Glomerular visceral epithelial cell (primary cell): Measurements from ENCODE around the gene PANK4.

Experiments used
- DNase-seq: peaks from one replicate; pipeline ENCODE4 v3.0.0-alpha.2; 2016; ENCODE audit errors: extremely low spot score

PANK4 gene

GRCh38 chr1:2528966-2529783, 2.8 kb upstream of the PANK4 start:
- DNase-seq = no peak

GRCh38 chr1:2528611-2528965, 2.2 kb upstream of the PANK4 start:
- no peak for DNase-seq

GRCh38 chr1:2528016-2528415, 1.6 kb upstream of the PANK4 start:
- DNase-seq = no peak

- no peak for DNase-seq
Measured at GRCh38 chr1:2527556-2527860, 1.1 kb upstream of the PANK4 start.

- peak; percentile 38 for DNase-seq
Measured at GRCh38 chr1:2526824-2527555, 594 bp upstream of the PANK4 start.

GRCh38 chr1:2525572-2525919, 850 bp downstream of the PANK4 start:
- no peak for DNase-seq

- no peak for DNase-seq
Measured at GRCh38 chr1:2523891-2524609, 2.3 kb downstream of the PANK4 start.

- no peak for DNase-seq
Measured at GRCh38 chr1:2523191-2523890, 3.1 kb downstream of the PANK4 start.

GRCh38 chr1:2522230-2522629, 4.2 kb downstream of the PANK4 start:
- DNase-seq = no peak

- DNase-seq = no peak
Measured at GRCh38 chr1:2520806-2521205, 5.6 kb downstream of the PANK4 start.

GRCh38 chr1:2520206-2520605, 6.2 kb downstream of the PANK4 start:
- DNase-seq = no peak

- no peak for DNase-seq
Measured at GRCh38 chr1:2519729-2520128, 6.7 kb downstream of the PANK4 start.

GRCh38 chr1:2519029-2519685, 7.2 kb downstream of the PANK4 start:
- DNase-seq = no peak

- DNase-seq = no peak
Measured at GRCh38 chr1:2518528-2518927, 7.9 kb downstream of the PANK4 start.

- no peak for DNase-seq
Measured at GRCh38 chr1:2517966-2518365, 8.4 kb downstream of the PANK4 start.

- DNase-seq = no peak
Measured at GRCh38 chr1:2516946-2517345, 9.4 kb downstream of the PANK4 start.

GRCh38 chr1:2516124-2516523, 10.3 kb downstream of the PANK4 start:
- DNase-seq = no peak

GRCh38 chr1:2515763-2516080, 10.7 kb downstream of the PANK4 start:
- no peak for DNase-seq

- DNase-seq = no peak
Measured at GRCh38 chr1:2514863-2515762, 11.3 kb downstream of the PANK4 start.

GRCh38 chr1:2513939-2514652, 12.3 kb downstream of the PANK4 start:
- DNase-seq = no peak
